Measurements from ENCODE around the gene TEX2.
A peak's percentile ranks its signal among the peaks of the same experiment; 100 is the strongest.

TEX2 gene

GRCh38 chr17:64296246-64296645 lies 33.2 kb upstream of the TEX2 start:
- Histone ChIP-seq H2BK5ac (ENCODE audit: low read length) (no peak overlapping the region), H3K18ac (ENCODE audit: low read length) (no peak overlapping the region), H3K4me1 (ENCODE audit: control insufficient read depth in 2 of 2, insufficient read depth in 1 of 2, low read depth in 1 of 2, low read length in 2 of 2) (no peaks in the 10 kb centered on the region), H3K14ac (ENCODE audit: low read length) (no peak overlapping the region), H2BK15ac (ENCODE audit: low read length) (no peak overlapping the region), H4K8ac (ENCODE audit: low read depth, low read length) (no peak overlapping the region), H3K9ac (ENCODE audit: low read depth, low read length, poor library complexity) (no peak overlapping the region), H3K36me3 (replicated peaks in 1 of 2; ENCODE audit: control insufficient read depth in 2 of 2, insufficient read depth in 2 of 2, low read length in 2 of 2) (no peaks in the 10 kb centered on the region), H3K4ac (ENCODE audit: low read length) (no peak overlapping the region), H3K27ac (replicated peaks; ENCODE audit: low read length) (no peak overlapping the region), H3K27me3 (ENCODE audit: control insufficient read depth in 3 of 3, insufficient read depth in 3 of 3, low read depth in 1 of 3, low read length in 3 of 3) (no peaks in the 10 kb centered on the region), H3K9me3 (replicated peaks in 1 of 2; ENCODE audit: control insufficient read depth in 2 of 2, insufficient read depth in 1 of 2, low read depth in 1 of 2, low read length in 2 of 2) (peaks cover under 1 to 6% of the 10 kb centered on the region in 2 donors), H4K91ac (ENCODE audit: low read depth, low read length, poor library complexity) (no peak overlapping the region), H3K4me3 (ENCODE audit: low read length in 2 of 2) (peak overlapping the region in 1 of 2 donors; percentile 53), H3K4me2 (ENCODE audit: insufficient read depth, low read length, poor library complexity, severe bottlenecking) (no peak overlapping the region), H2AK5ac (ENCODE audit: low read depth, low read length) (no peak overlapping the region), H3K23ac (ENCODE audit: low read depth, low read length, poor library complexity) (no peak overlapping the region), H2BK120ac (ENCODE audit: low read depth, low read length) (no peak overlapping the region), H2AFZ (ENCODE audit: low read length) (no peak overlapping the region), H2BK12ac (ENCODE audit: low read length) (no peak overlapping the region), H3K79me1 (ENCODE audit: low read depth, low read length) (no peaks in the 10 kb centered on the region)
- no CpG with 5 or more reads among the region's 5 CpGs for WGBS, 2 donors (ENCODE audit: extremely low coverage in 2 of 2, insufficient read length in 2 of 2, insufficient replicate concordance in 1 of 2)
- DNase-seq (ENCODE audit: low spot score): no peak

DNA sequence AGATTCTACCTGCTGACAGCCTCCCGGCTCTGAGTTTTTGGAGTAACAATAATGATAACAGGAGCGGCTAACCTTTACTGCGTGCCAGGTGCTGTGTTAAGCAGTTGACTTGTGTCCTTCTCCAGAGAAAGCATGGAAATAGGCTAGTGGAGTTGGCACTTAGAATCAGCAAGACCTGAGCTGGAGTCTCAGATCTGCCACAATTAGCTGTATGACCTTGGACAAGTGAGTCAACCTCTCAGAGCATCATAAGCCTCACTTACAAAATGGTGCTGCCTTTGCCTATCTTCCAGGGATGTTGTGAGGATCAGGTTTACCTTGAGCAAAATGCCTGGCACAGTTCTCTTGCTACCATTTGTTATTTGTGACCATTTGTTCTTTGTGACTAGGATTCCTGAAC lies 32.1 kb upstream of the TEX2 start:
- Histone ChIP-seq H3K23ac (ENCODE audit: low read depth, low read length, poor library complexity) (no peak overlapping the region), H2BK15ac (ENCODE audit: low read length) (no peak overlapping the region)
- no CpG with 5 or more reads among the region's 3 CpGs for WGBS, 2 donors (ENCODE audit: extremely low coverage in 2 of 2, insufficient read length in 2 of 2, insufficient replicate concordance in 1 of 2)

GRCh38 chr17:64291268-64291851 lies 28.3 kb upstream of the TEX2 start:
- WGBS, 2 donors (ENCODE audit: extremely low coverage in 2 of 2, insufficient read length in 2 of 2, insufficient replicate concordance in 1 of 2): no CpG with 5 or more reads among the region's 9 CpGs
- Histone ChIP-seq H2AK5ac (ENCODE audit: low read depth, low read length) (no peak overlapping the region), H2BK5ac (ENCODE audit: low read length) (no peak overlapping the region), H3K27ac (replicated peaks; ENCODE audit: low read length) (no peak overlapping the region), H4K91ac (ENCODE audit: low read depth, low read length, poor library complexity) (no peak overlapping the region), H2AFZ (ENCODE audit: low read length) (no peak overlapping the region), H3K79me1 (ENCODE audit: low read depth, low read length) (no peaks in the 10 kb centered on the region), H2BK12ac (ENCODE audit: low read length) (no peak overlapping the region), H3K4me1 (ENCODE audit: control insufficient read depth in 2 of 2, insufficient read depth in 1 of 2, low read depth in 1 of 2, low read length in 2 of 2) (no peaks in the 10 kb centered on the region), H3K4me2 (ENCODE audit: insufficient read depth, low read length, poor library complexity, severe bottlenecking) (no peak overlapping the region), H2BK15ac (ENCODE audit: low read length) (no peak overlapping the region), H3K9ac (ENCODE audit: low read depth, low read length, poor library complexity) (no peak overlapping the region), H3K9me3 (replicated peaks in 1 of 2; ENCODE audit: control insufficient read depth in 2 of 2, insufficient read depth in 1 of 2, low read depth in 1 of 2, low read length in 2 of 2) (peaks cover 5 to 10% of the 10 kb centered on the region in 2 donors), H3K18ac (ENCODE audit: low read length) (no peak overlapping the region), H3K36me3 (replicated peaks in 1 of 2; ENCODE audit: control insufficient read depth in 2 of 2, insufficient read depth in 2 of 2, low read length in 2 of 2) (no peaks in the 10 kb centered on the region), H3K27me3 (ENCODE audit: control insufficient read depth in 3 of 3, insufficient read depth in 3 of 3, low read depth in 1 of 3, low read length in 3 of 3) (no peaks in the 10 kb centered on the region), H3K4ac (ENCODE audit: low read length) (no peak overlapping the region), H3K14ac (ENCODE audit: low read length) (no peak overlapping the region), H3K4me3 (ENCODE audit: low read length in 2 of 2) (no peak overlapping the region), H2BK120ac (ENCODE audit: low read depth, low read length) (no peak overlapping the region), H4K8ac (ENCODE audit: low read depth, low read length) (no peak overlapping the region), H3K23ac (ENCODE audit: low read depth, low read length, poor library complexity) (no peak overlapping the region)
- DNase-seq (ENCODE audit: low spot score): no peak

More for the DNA sequence above, 32.1 kb upstream of the TEX2 start:
- Histone ChIP-seq H3K4me3 (ENCODE audit: low read length in 2 of 2) (no peak overlapping the region), H3K9me3 (replicated peaks in 1 of 2; ENCODE audit: control insufficient read depth in 2 of 2, insufficient read depth in 1 of 2, low read depth in 1 of 2, low read length in 2 of 2) (peaks cover 5 to 10% of the 10 kb centered on the region in 2 donors), H2AFZ (ENCODE audit: low read length) (no peak overlapping the region), H3K4me1 (ENCODE audit: control insufficient read depth in 2 of 2, insufficient read depth in 1 of 2, low read depth in 1 of 2, low read length in 2 of 2) (no peaks in the 10 kb centered on the region), H3K27me3 (ENCODE audit: control insufficient read depth in 3 of 3, insufficient read depth in 3 of 3, low read depth in 1 of 3, low read length in 3 of 3) (no peaks in the 10 kb centered on the region), H3K4me2 (ENCODE audit: insufficient read depth, low read length, poor library complexity, severe bottlenecking) (no peak overlapping the region), H3K4ac (ENCODE audit: low read length) (no peak overlapping the region), H2BK5ac (ENCODE audit: low read length) (no peak overlapping the region), H2AK5ac (ENCODE audit: low read depth, low read length) (no peak overlapping the region), H4K91ac (ENCODE audit: low read depth, low read length, poor library complexity) (no peak overlapping the region), H3K14ac (ENCODE audit: low read length) (no peak overlapping the region), H3K18ac (ENCODE audit: low read length) (no peak overlapping the region), H3K9ac (ENCODE audit: low read depth, low read length, poor library complexity) (no peak overlapping the region), H3K36me3 (replicated peaks in 1 of 2; ENCODE audit: control insufficient read depth in 2 of 2, insufficient read depth in 2 of 2, low read length in 2 of 2) (no peaks in the 10 kb centered on the region), H2BK120ac (ENCODE audit: low read depth, low read length) (no peak overlapping the region), H4K8ac (ENCODE audit: low read depth, low read length) (no peak overlapping the region), H3K79me1 (ENCODE audit: low read depth, low read length) (no peaks in the 10 kb centered on the region), H3K27ac (replicated peaks; ENCODE audit: low read length) (no peak overlapping the region), H2BK12ac (ENCODE audit: low read length) (no peak overlapping the region)
- DNase-seq (ENCODE audit: low spot score): no peak

DNA sequence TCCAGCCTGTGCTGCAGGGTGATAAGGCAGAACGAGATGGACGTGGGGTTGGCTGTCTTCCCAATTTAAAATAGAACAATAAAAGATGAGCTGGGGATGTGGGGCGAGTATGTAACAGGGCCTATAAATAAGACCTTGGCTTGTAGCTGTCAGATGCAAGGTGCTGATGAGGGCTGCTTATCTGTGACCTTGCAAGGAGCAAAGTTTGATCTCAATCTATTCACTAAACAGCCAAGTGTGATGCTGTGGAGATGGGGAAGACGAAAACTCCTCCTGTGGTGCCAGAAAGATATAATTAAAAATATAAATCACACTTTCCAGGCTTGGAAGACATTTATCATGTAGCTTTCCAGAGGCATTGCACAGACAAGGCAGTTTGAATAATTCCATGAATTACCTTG lies 26.7 kb upstream of the TEX2 start:
- Histone ChIP-seq H3K79me1 (ENCODE audit: low read depth, low read length) (no peaks in the 10 kb centered on the region), H2BK12ac (ENCODE audit: low read length) (no peak overlapping the region), H2BK15ac (ENCODE audit: low read length) (no peak overlapping the region), H4K91ac (ENCODE audit: low read depth, low read length, poor library complexity) (no peak overlapping the region), H3K36me3 (replicated peaks in 1 of 2; ENCODE audit: control insufficient read depth in 2 of 2, insufficient read depth in 2 of 2, low read length in 2 of 2) (no peaks in the 10 kb centered on the region), H3K23ac (ENCODE audit: low read depth, low read length, poor library complexity) (no peak overlapping the region), H4K8ac (ENCODE audit: low read depth, low read length) (no peak overlapping the region), H3K4me1 (ENCODE audit: control insufficient read depth in 2 of 2, insufficient read depth in 1 of 2, low read depth in 1 of 2, low read length in 2 of 2) (no peaks in the 10 kb centered on the region), H3K9ac (ENCODE audit: low read depth, low read length, poor library complexity) (no peak overlapping the region), H3K9me3 (replicated peaks in 1 of 2; ENCODE audit: control insufficient read depth in 2 of 2, insufficient read depth in 1 of 2, low read depth in 1 of 2, low read length in 2 of 2) (peaks cover 5 to 10% of the 10 kb centered on the region in 2 donors), H3K18ac (ENCODE audit: low read length) (no peak overlapping the region), H2AFZ (ENCODE audit: low read length) (no peak overlapping the region), H3K14ac (ENCODE audit: low read length) (no peak overlapping the region), H3K4ac (ENCODE audit: low read length) (no peak overlapping the region), H2BK120ac (ENCODE audit: low read depth, low read length) (no peak overlapping the region), H2BK5ac (ENCODE audit: low read length) (no peak overlapping the region), H3K4me3 (ENCODE audit: low read length in 2 of 2) (no peak overlapping the region), H3K4me2 (ENCODE audit: insufficient read depth, low read length, poor library complexity, severe bottlenecking) (no peak overlapping the region), H2AK5ac (ENCODE audit: low read depth, low read length) (no peak overlapping the region), H3K27ac (replicated peaks; ENCODE audit: low read length) (no peak overlapping the region), H3K27me3 (ENCODE audit: control insufficient read depth in 3 of 3, insufficient read depth in 3 of 3, low read depth in 1 of 3, low read length in 3 of 3) (no peaks in the 10 kb centered on the region)
- WGBS, 2 donors (ENCODE audit: extremely low coverage in 2 of 2, insufficient read length in 2 of 2, insufficient replicate concordance in 1 of 2): no CpG with 5 or more reads among the region's 4 CpGs
- no peak for DNase-seq (ENCODE audit: low spot score)

Measured in neuronal stem cell (in vitro differentiated cells).